Endodermal cell (in vitro differentiated cells): Measurements from ENCODE around the gene LGR6. TPM values are rescaled to one million over a fixed set of nuclear protein-coding genes. Genes with fewer than 3 reads are reported as not detected.
"Not testable (repeated sequence)": the region's sequence is repeated elsewhere in the genome, so short reads cannot be mapped to it uniquely, and the experiment has no call there.

ENCODE experiments used
- DNase-seq: peaks from one replicate; pipeline ENCODE4 v3.0.0-alpha.2; 2017
- H3K27ac ChIP-seq: 2 replicates; pipeline ENCODE4 v1.5.1; 2013; ENCODE audit warnings: mild to moderate bottlenecking, low read depth, low read length, moderate library complexity
- H3K27me3 ChIP-seq: 2 replicates; pipeline ENCODE4 v1.6.1; 2013; ENCODE audit warnings: mild to moderate bottlenecking, low read length, moderate library complexity; ENCODE audit not compliant: insufficient read depth, control insufficient read depth, poor library complexity, severe bottlenecking
- H3K36me3 ChIP-seq: 2 replicates; pipeline ENCODE4 v1.7.0; 2013; ENCODE audit warnings: mild to moderate bottlenecking, low read length, moderate library complexity; ENCODE audit not compliant: control insufficient read depth, insufficient read depth
- H3K4me1 ChIP-seq: one replicate; pipeline ENCODE4 v1.7.0; 2013; ENCODE audit warnings: low read length; ENCODE audit not compliant: control insufficient read depth, insufficient read depth
- H3K4me3 ChIP-seq: 2 replicates; pipeline ENCODE4 v1.5.1; 2013; ENCODE audit warnings: mild to moderate bottlenecking, low read length, moderate library complexity
- H3K9ac ChIP-seq: 2 replicates; pipeline ENCODE4 v1.6.1; 2013; ENCODE audit warnings: mild to moderate bottlenecking, low read length, moderate library complexity; ENCODE audit not compliant: poor library complexity, severe bottlenecking; ENCODE audit errors: extremely low read depth
- H3K9me3 ChIP-seq: 2 replicates; pipeline ENCODE4 v1.6.1; 2013; ENCODE audit warnings: mild to moderate bottlenecking, low read length, moderate library complexity; ENCODE audit not compliant: control insufficient read depth
- H3K27ac Mint-ChIP-seq: 2 replicates; pipeline ENCODE4 v1.8.0; 2020; ENCODE audit warnings: mixed read lengths
- H3K27me3 Mint-ChIP-seq: 2 replicates; pipeline ENCODE4 v1.8.0; 2021; ENCODE audit warnings: mild to moderate bottlenecking, mixed read lengths; ENCODE audit not compliant: insufficient read depth
- H3K36me3 Mint-ChIP-seq: 2 replicates; pipeline ENCODE4 v1.8.0; 2020; ENCODE audit warnings: low read depth, mixed read lengths
- H3K4me1 Mint-ChIP-seq: 2 replicates; pipeline ENCODE4 v1.8.0; 2020; ENCODE audit warnings: mixed read lengths
- H3K4me3 Mint-ChIP-seq: 2 replicates; pipeline ENCODE4 v1.8.0; 2020; ENCODE audit warnings: mild to moderate bottlenecking, moderate library complexity, mixed read lengths
- H3K9me3 Mint-ChIP-seq: 2 replicates; pipeline ENCODE4 v1.8.0; 2020; ENCODE audit warnings: mild to moderate bottlenecking, mixed read lengths
- CTCF ChIP-seq: fragments of 200-600 bp; sonication (generic); conservative IDR thresholded peaks from 2 replicates; pipeline ENCODE4 v1.5.0; 2021; ENCODE audit warnings: antibody characterized with exemption, mild to moderate bottlenecking
- WGBS, 2 experiments: methylation state at CpG; one replicate each; pipeline versions ENCODE4 v1.1.5 to v1.1.7; 2013; ENCODE audit warnings: missing lambda C conversion rate in 2 of 2, mixed read lengths in 1 of 2; ENCODE audit not compliant: insufficient coverage in 1 of 2, insufficient read length in 1 of 2; 5-methylcytosine and 5-hydroxymethylcytosine counted together
- total RNA-seq, 2 donors: library from RNA; stranded (reverse); fragmentation: NEBNext Ultra II Directional in 1 of 2; extraction: Animal tissue kit (Norgen Biotek cat#: 25700) in 1 of 2; gene quantifications; 2 replicates in 1 of 2; 3 replicates in 1 of 2; pipeline ENCODE4 v1.2.1, GENCODE V29; 2021

Gene LGR6
- total RNA-seq, 2 donors from 2014 or later = 0.73 to 1.5 TPM

GRCh38 chr1:202235856-202236837 lies 42.5 kb downstream of the LGR6 start:
- Histone ChIP-seq H3K27me3 (no peaks in the 10 kb centered on the region), H3K27ac (no peak overlapping the region), H3K4me3 (no peak overlapping the region), H3K9ac (peak overlapping the region; percentile 31), H3K9me3 (no peaks in the 10 kb centered on the region), H3K4me1 (peaks cover 27% of the 10 kb centered on the region), H3K36me3 (no peaks in the 10 kb centered on the region)
- WGBS, 2 experiments = 61 to 90% methylated on average over 2 to 19 of the region's 19 CpGs
- no peaks in the 10 kb centered on the region for H3K9me3 Mint-ChIP-seq
- peaks cover 43% of the 10 kb centered on the region for H3K4me1 Mint-ChIP-seq
- peak; percentile 97 for DNase-seq
- peak; percentile 90 for TF ChIP-seq CTCF
- no peak overlapping the region for H3K4me3 Mint-ChIP-seq
- H3K36me3 Mint-ChIP-seq = no peaks in the 10 kb centered on the region
- peak overlapping the region; percentile 87 for H3K27ac Mint-ChIP-seq
- no peaks in the 10 kb centered on the region for H3K27me3 Mint-ChIP-seq

- Histone ChIP-seq H3K27ac (no peak overlapping the region), H3K4me1 (peaks cover 27% of the 10 kb centered on the region), H3K4me3 (no peak overlapping the region), H3K9me3 (no peaks in the 10 kb centered on the region), H3K27me3 (no peaks in the 10 kb centered on the region), H3K36me3 (no peaks in the 10 kb centered on the region), H3K9ac (no peak overlapping the region)
- H3K36me3 Mint-ChIP-seq = no peaks in the 10 kb centered on the region
- no peak overlapping the region for H3K4me3 Mint-ChIP-seq
- H3K27me3 Mint-ChIP-seq = no peaks in the 10 kb centered on the region
- TF ChIP-seq CTCF = peak; percentile 84
- DNase-seq = peak; percentile 95
- 22 to 29% methylated on average over 2 to 8 of the region's 8 CpGs for WGBS, 2 experiments
- H3K4me1 Mint-ChIP-seq = peaks cover 43% of the 10 kb centered on the region
- H3K27ac Mint-ChIP-seq = peak overlapping the region; percentile 37
- no peaks in the 10 kb centered on the region for H3K9me3 Mint-ChIP-seq
Observed at GRCh38 chr1:202237052-202237451, 43.5 kb downstream of the LGR6 start.

- Histone ChIP-seq H3K9ac (no peak overlapping the region), H3K36me3 (no peaks in the 10 kb centered on the region), H3K27me3 (no peaks in the 10 kb centered on the region), H3K9me3 (no peaks in the 10 kb centered on the region), H3K27ac (no peak overlapping the region), H3K4me1 (peaks cover 18% of the 10 kb centered on the region), H3K4me3 (no peak overlapping the region)
- 94 to 97% methylated on average over 15 to 22 of the region's 22 CpGs for WGBS, 2 experiments
- peaks cover 29% of the 10 kb centered on the region for H3K4me1 Mint-ChIP-seq
- peak; percentile 48 for DNase-seq
- no peaks in the 10 kb centered on the region for H3K9me3 Mint-ChIP-seq
- no peak overlapping the region for H3K27ac Mint-ChIP-seq
- no peaks in the 10 kb centered on the region for H3K27me3 Mint-ChIP-seq
- no peaks in the 10 kb centered on the region for H3K36me3 Mint-ChIP-seq
- TF ChIP-seq CTCF = no peak
- no peak overlapping the region for H3K4me3 Mint-ChIP-seq
Observed at GRCh38 chr1:202238914-202239313, 45.3 kb downstream of the LGR6 start.

- not testable (repeated sequence) for H3K4me3 ChIP-seq, H3K9me3 ChIP-seq, H3K27me3 ChIP-seq, H3K36me3 Mint-ChIP-seq, H3K27ac Mint-ChIP-seq, H3K9ac ChIP-seq, H3K27me3 Mint-ChIP-seq, H3K27ac ChIP-seq, H3K9me3 Mint-ChIP-seq, H3K4me3 Mint-ChIP-seq, H3K4me1 ChIP-seq, H3K36me3 ChIP-seq
- peak; percentile 13 for DNase-seq
- H3K4me1 Mint-ChIP-seq = peaks cover 27% of the 10 kb centered on the region
- 76 to 79% methylated on average over 3 of the region's 3 CpGs for WGBS, 2 experiments
Observed at GRCh38 chr1:202240226-202240625, 46.6 kb downstream of the LGR6 start.
